HG02840 (cell line): ENCODE results near the gene RBM33.
A peak's percentile ranks its signal among the peaks of the same experiment; 100 is the strongest.
"Not testable (repeated sequence)": the region's sequence is repeated elsewhere in the genome, so short reads cannot be mapped to it uniquely, and the experiment has no call there.

Experiments used
- ATAC-seq: cut with Tn5 transposase; IDR thresholded peaks from one replicate; pipeline ENCODE4 v1.9.1; 2021; ENCODE audit warnings: mild to moderate bottlenecking, moderate library complexity, moderate number of reproducible peaks; ENCODE audit not compliant: unreplicated experiment, low FRiP score

Gene RBM33

GRCh38 chr7:155644178-155644970, at the start of gene RBM33:
Gene RBM33 (plus strand): TSS chr7:155644661. CDS start chr7:155644877, 216 bp downstream.
- peak; percentile 77 for ATAC-seq

GRCh38 chr7:155594961-155595366, 49.5 kb upstream of the RBM33 start:
- ATAC-seq: no peak

- ATAC-seq: no peak
Measured at GRCh38 chr7:155597753-155598140, 46.7 kb upstream of the RBM33 start.

GRCh38 chr7:155598810-155599210, 45.7 kb upstream of the RBM33 start:
- ATAC-seq: no peak

GRCh38 chr7:155602156-155602555, 42.3 kb upstream of the RBM33 start:
- no peak for ATAC-seq

GRCh38 chr7:155602750-155603149, 41.7 kb upstream of the RBM33 start:
- ATAC-seq: no peak

GRCh38 chr7:155603205-155603857, 41.1 kb upstream of the RBM33 start:
- no peak for ATAC-seq

GRCh38 chr7:155603858-155604503, 40.5 kb upstream of the RBM33 start:
- no peak for ATAC-seq

- no peak for ATAC-seq
Measured at GRCh38 chr7:155604504-155604997, 39.9 kb upstream of the RBM33 start.

GRCh38 chr7:155609185-155609584, 35.3 kb upstream of the RBM33 start:
- ATAC-seq: no peak

GRCh38 chr7:155610633-155611193, 33.7 kb upstream of the RBM33 start:
- no peak for ATAC-seq

GRCh38 chr7:155611808-155612447, 32.5 kb upstream of the RBM33 start:
- ATAC-seq: no peak

GRCh38 chr7:155612658-155613057, 31.8 kb upstream of the RBM33 start:
- ATAC-seq: no peak

GRCh38 chr7:155615085-155615484, 29.4 kb upstream of the RBM33 start:
- ATAC-seq: not testable (repeated sequence)

GRCh38 chr7:155618708-155619633, 25.5 kb upstream of the RBM33 start:
- no peak for ATAC-seq

GRCh38 chr7:155619634-155620271, 24.7 kb upstream of the RBM33 start:
- ATAC-seq: no peak

GRCh38 chr7:155620497-155620896, 24.0 kb upstream of the RBM33 start:
- no peak for ATAC-seq

- ATAC-seq: no peak
Measured at GRCh38 chr7:155621418-155621980, 23.0 kb upstream of the RBM33 start.

- ATAC-seq: no peak
Measured at GRCh38 chr7:155624412-155624811, 20.0 kb upstream of the RBM33 start.
